ENCODE data around the gene FOXO3.

- TF ChIP-seq, protein P1, sequence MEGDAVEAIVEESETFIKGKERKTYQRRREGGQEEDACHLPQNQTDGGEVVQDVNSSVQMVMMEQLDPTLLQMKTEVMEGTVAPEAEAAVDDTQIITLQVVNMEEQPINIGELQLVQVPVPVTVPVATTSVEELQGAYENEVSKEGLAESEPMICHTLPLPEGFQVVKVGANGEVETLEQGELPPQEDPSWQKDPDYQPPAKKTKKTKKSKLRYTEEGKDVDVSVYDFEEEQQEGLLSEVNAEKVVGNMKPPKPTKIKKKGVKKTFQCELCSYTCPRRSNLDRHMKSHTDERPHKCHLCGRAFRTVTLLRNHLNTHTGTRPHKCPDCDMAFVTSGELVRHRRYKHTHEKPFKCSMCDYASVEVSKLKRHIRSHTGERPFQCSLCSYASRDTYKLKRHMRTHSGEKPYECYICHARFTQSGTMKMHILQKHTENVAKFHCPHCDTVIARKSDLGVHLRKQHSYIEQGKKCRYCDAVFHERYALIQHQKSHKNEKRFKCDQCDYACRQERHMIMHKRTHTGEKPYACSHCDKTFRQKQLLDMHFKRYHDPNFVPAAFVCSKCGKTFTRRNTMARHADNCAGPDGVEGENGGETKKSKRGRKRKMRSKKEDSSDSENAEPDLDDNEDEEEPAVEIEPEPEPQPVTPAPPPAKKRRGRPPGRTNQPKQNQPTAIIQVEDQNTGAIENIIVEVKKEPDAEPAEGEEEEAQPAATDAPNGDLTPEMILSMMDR (IDR thresholded peaks at IDR 0.05), result no peak
- TF ChIP-seq EP300 (IDR thresholded peaks at IDR 0.05), result no peak
- TF ChIP-seq POLR2A (IDR thresholded peaks at IDR 0.05), result no peak
- no peak for TF ChIP-seq POLR2AphosphoS5 (IDR thresholded peaks at IDR 0.05)
Observed at GRCh38 chr6:108711826-108712225, 151.1 kb downstream of the FOXO3 start.
